ENCODE results near the gene UGT2B15. TPM values are rescaled to one million over a fixed set of nuclear protein-coding genes. Genes with fewer than 3 reads are reported as not detected.
"Not testable (repeated sequence)": the region's sequence is repeated elsewhere in the genome, so short reads cannot be mapped to it uniquely, and the experiment has no call there.

The UGT2B15 gene
- total RNA-seq, 1 donor from 2014 or later = not detected

DNA sequence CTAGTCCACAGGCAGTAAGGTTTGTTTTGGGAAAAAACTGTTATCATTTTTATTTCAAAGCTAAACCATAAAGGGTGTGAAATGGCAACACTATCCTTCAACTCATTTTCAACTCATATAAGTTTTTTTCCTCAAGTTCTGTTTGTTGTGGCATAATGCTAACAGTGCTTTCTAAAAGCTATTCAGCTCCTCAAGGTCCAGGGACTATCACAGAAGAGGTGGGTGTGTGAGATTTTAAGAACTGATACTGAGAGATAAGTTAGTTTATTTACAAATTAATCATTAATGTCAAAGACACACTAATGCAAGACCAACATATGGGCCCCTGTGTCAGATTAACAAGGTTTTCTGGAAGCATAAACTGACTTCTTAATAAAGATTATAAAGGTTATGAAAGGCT, 11.8 kb downstream of the UGT2B15 start:
- Mint-ChIP-seq H3K27me3 (ENCODE audit: low read depth) (no peaks in the 10 kb centered on the region), H3K36me3 (peaks cover 3% of the 10 kb centered on the region), H3K4me3 (no peak overlapping the region), H3K9me3 (peaks cover 8% of the 10 kb centered on the region), H3K4me1 (peaks cover 30% of the 10 kb centered on the region), H3K27ac (no peak overlapping the region)
- TF ChIP-seq, protein P1, sequence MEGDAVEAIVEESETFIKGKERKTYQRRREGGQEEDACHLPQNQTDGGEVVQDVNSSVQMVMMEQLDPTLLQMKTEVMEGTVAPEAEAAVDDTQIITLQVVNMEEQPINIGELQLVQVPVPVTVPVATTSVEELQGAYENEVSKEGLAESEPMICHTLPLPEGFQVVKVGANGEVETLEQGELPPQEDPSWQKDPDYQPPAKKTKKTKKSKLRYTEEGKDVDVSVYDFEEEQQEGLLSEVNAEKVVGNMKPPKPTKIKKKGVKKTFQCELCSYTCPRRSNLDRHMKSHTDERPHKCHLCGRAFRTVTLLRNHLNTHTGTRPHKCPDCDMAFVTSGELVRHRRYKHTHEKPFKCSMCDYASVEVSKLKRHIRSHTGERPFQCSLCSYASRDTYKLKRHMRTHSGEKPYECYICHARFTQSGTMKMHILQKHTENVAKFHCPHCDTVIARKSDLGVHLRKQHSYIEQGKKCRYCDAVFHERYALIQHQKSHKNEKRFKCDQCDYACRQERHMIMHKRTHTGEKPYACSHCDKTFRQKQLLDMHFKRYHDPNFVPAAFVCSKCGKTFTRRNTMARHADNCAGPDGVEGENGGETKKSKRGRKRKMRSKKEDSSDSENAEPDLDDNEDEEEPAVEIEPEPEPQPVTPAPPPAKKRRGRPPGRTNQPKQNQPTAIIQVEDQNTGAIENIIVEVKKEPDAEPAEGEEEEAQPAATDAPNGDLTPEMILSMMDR (IDR thresholded peaks at IDR 0.05; ENCODE audit: unreplicated experiment) = no peak
- no peak for DNase-seq (ENCODE audit: low spot score in 2 of 2, unreplicated experiment in 2 of 2)

DNA sequence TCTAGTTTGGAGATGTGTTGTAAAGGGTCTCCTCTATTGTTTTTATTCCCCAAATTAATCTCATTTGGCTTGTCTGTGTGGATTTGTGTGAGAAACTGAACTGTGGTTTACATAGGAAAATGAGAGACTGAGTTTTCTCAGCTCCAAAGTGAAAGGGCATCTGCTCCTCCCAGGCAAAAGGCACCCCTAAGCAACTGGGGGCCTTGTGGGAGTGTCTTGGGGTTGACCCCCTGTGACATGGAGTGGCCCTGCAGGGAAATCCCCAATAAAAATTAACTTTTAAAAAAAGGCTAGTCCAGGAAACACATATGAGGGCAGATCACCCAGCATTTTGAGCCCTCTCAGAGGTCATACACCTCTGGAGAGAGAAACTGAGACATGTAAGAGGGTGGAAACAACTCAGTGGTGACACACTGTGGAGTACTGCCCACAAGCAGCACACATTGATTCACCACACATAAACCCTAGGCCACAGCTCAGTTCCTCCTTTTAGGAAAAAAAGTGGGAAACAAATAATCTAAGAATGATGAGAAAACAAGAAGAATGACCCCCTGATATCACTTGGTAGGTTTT, 13.3 kb downstream of the UGT2B15 start:
- DNase-seq (ENCODE audit: low spot score in 2 of 2, unreplicated experiment in 2 of 2); H3K4me3 Mint-ChIP-seq; H3K27me3 Mint-ChIP-seq (ENCODE audit: low read depth); H3K36me3 Mint-ChIP-seq; H3K9me3 Mint-ChIP-seq: not testable (repeated sequence)
- peak overlapping the region; percentile 80 for H3K27ac Mint-ChIP-seq
- peaks cover 28% of the 10 kb centered on the region for H3K4me1 Mint-ChIP-seq

DNA sequence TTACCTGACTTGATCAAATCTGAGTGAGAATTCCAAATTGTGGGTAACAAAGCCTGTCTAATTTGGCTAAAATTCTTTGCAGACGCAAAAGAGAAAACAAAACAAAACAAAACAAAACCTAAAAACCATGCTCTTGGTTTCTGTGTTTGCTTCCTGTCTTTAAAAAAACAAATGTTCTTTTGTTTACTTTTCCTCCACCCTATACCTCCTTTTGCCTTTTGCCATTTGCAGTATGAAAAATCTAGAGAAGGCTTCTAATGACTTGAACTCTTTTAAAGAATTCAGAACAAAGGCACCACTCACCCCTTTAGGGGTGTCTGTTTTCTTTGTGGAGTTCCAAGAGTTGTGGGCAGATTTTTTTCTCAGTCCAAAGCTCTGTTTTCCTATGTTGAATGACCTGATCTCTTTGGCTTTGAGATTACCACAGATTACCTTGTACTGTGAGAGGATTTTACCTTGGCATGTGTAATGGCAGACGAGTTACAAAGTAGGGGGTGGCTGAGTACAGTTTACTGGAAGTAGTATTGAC, 13.9 kb downstream of the UGT2B15 start:
- Mint-ChIP-seq H3K4me1 (peaks cover 28% of the 10 kb centered on the region), H3K27ac (peak overlapping the region; percentile 82)
- DNase-seq (ENCODE audit: low spot score in 2 of 2, unreplicated experiment in 2 of 2); H3K27me3 Mint-ChIP-seq (ENCODE audit: low read depth); H3K4me3 Mint-ChIP-seq; H3K9me3 Mint-ChIP-seq; H3K36me3 Mint-ChIP-seq: not testable (repeated sequence)

DNA sequence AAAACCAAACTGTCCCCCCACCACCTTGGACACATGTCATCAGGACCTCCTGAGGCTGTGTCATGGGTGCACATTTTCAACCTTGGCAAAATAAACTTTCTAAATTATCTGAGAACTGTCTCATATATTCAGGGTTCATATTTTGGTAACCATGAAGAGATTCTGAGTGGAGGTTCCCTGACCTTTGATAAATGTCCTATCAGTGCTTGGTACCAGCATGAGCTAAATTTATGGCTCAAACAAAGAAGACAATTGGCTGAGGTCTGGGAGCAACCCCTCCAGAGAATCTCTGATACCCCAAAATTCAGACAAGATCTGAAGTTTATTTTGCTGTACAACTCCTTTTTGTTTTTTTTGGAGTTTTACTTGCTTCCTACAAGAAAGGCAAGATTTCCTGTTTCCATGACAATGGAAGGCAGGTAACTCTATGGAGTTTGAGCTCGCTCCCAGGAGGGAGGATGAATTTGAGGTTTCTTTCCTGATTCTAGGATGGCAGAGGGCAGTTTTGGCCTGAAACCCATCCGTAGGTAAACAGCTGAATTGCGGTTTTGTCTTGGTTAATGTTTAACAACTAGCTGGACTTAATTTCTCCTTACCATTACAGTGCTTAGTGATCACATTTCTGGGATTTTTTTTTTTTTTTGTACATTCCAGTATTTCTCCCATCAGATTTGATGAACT, 14.5 kb downstream of the UGT2B15 start:
- TF ChIP-seq, protein P1 (IDR thresholded peaks at IDR 0.05; ENCODE audit: unreplicated experiment) = no peak
- peaks cover 3% of the 10 kb centered on the region for H3K36me3 Mint-ChIP-seq
- H3K27me3 Mint-ChIP-seq (ENCODE audit: low read depth) = no peaks in the 10 kb centered on the region
- peaks cover 12% of the 10 kb centered on the region for H3K9me3 Mint-ChIP-seq
- H3K27ac Mint-ChIP-seq = peak overlapping the region; percentile 82
- no peak for DNase-seq (ENCODE audit: low spot score in 2 of 2, unreplicated experiment in 2 of 2)
- no peak overlapping the region for H3K4me3 Mint-ChIP-seq
- peaks cover 28% of the 10 kb centered on the region for H3K4me1 Mint-ChIP-seq

DNA sequence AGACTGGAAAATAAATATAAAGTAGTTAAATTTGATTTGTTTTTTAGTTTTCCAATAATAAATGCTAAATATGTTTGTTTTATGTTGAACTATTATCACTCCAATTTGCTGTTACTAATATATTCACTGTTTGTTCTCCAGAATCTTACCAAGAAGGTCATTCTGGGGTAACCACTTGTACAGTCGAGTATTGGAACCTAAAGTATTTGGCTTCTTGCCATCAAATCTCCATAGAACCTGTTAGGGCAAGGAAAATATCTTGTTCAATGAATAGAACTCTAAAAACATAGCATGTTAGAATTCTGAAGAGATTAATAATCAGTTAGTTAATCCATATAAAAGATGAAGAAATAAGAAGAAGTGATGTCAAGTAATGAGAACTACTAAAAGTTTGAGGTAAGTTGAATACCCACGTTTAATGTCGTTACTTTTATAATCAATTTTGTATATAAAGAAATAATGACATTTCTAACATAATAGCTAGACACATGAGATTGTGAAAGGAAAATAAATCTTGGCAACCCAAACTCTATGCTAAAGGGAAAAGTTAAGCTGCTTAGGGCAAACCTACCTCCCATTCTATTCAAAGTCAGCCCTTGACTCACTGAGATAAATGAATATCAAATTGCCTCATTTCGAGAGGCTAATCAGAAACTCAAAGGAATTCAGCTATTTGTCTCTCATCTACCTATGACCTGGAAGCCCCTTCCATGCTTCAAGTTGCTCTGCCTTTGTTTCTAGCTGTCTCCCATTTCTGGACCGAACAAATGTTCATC, 15.3 kb downstream of the UGT2B15 start:
- H3K27ac Mint-ChIP-seq = peak overlapping the region; percentile 82
- no peak for DNase-seq (ENCODE audit: low spot score in 2 of 2, unreplicated experiment in 2 of 2)
- H3K4me3 Mint-ChIP-seq = no peak overlapping the region
- H3K4me1 Mint-ChIP-seq = peaks cover 28% of the 10 kb centered on the region
- TF ChIP-seq, protein P1 (IDR thresholded peaks at IDR 0.05; ENCODE audit: unreplicated experiment) = no peak
- H3K27me3 Mint-ChIP-seq (ENCODE audit: low read depth) = no peaks in the 10 kb centered on the region
- H3K36me3 Mint-ChIP-seq = peaks cover 3% of the 10 kb centered on the region
- peaks cover 15% of the 10 kb centered on the region for H3K9me3 Mint-ChIP-seq

DNA sequence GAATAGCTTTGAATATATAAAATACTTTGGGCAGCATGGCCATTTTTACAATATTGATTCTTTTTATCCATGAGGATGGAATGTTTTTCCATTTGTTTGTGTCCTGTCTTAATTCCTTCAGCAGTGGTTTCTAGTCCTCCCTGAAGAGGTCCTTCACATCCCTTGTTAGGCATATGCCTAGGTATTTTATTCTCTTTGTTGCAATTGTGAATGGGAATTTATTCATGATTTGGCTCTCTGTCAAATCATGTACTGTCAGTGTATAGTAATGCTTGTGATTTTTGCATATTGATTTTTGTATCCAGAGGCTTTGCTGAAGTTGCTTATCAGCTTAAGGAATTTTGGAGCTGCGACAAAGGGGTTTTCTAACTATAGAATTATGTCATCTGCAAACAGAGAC, 18.5 kb downstream of the UGT2B15 start:
- DNase-seq (ENCODE audit: low spot score in 2 of 2, unreplicated experiment in 2 of 2) = no peak
- no peaks in the 10 kb centered on the region for H3K36me3 Mint-ChIP-seq
- H3K4me3 Mint-ChIP-seq = no peak overlapping the region
- H3K4me1 Mint-ChIP-seq = peaks cover 22% of the 10 kb centered on the region
- H3K27me3 Mint-ChIP-seq (ENCODE audit: low read depth) = no peaks in the 10 kb centered on the region
- H3K9me3 Mint-ChIP-seq = peaks cover 20% of the 10 kb centered on the region
- TF ChIP-seq, protein P1 (IDR thresholded peaks at IDR 0.05; ENCODE audit: unreplicated experiment) = no peak
- no peak overlapping the region for H3K27ac Mint-ChIP-seq

Measured in mesothelial cell of epicardium (in vitro differentiated cells).